ENCODE data around the gene TNFRSF1A. TPM values are rescaled to one million over a fixed set of nuclear protein-coding genes. Genes with fewer than 3 reads are reported as not detected.
A peak's percentile ranks its signal among the peaks of the same experiment; 100 is the strongest.

Gene TNFRSF1A
- total RNA-seq, 1 experiment from 2014 or later, result 59.9 TPM

DNA sequence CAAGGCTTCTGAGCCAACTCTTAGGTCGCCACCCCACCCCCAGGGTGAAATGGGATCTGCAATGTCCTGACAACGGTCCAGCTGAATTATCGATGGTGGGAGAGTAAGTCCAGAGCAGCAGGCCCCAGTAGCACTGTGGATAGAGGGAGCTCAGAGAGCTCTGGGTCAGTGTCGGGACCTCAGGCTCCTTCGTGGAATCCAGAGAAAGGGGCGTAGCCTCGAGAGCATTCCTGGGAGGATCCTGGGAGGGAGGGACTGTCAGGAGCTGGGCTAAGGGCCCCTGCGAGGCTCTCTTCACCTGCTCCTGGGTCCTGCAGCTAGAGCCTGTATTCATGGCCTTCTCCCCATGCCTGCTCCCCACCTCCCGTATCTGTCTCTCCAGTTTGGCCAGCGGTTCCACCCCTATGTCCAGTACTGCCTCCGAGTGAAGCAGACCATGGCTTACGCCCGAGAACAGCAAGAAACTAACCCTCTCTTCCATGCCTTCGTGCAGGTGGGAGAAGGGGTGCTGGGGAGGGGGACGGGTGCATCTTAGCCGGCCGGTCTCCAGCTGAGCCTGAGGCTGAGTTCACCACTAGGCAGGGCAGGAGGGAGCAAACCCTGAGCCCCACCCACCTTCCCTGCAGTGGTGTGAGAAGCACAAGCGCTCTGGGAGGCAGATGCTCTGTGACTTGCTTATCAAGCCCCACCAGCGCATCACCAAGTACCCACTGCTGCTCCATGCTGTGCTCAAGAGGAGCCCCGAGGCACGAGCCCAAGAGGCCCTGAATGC lies 24.8 kb downstream of the TNFRSF1A start:
- H3K4me1 Mint-ChIP-seq, result peaks cover 43 to 44% of the 10 kb centered on the region in 2 experiments
- Histone ChIP-seq H3T11ph (ENCODE audit: low read length) (no peak overlapping the region), H4K20me1 (ENCODE audit: control insufficient read depth, insufficient read depth, insufficient read length) (no peaks in the 10 kb centered on the region), H3K79me2 (ENCODE audit: insufficient read depth, low read length) (no peaks in the 10 kb centered on the region), H3K56ac (ENCODE audit: insufficient read length, low read depth, low read length) (no peak overlapping the region), H3K27ac (ENCODE audit: insufficient read length, low read depth, low read length) (no peak overlapping the region), H3K4me1 (ENCODE audit: insufficient read depth, low read length) (peaks cover 7% of the 10 kb centered on the region; the same call in 1 of the 2 replicates), H2BK20ac (ENCODE audit: low read depth, low read length, poor library complexity, severe bottlenecking) (no peak overlapping the region), H3K4ac (ENCODE audit: low read depth, low read length) (no peak overlapping the region), H3K79me1 (ENCODE audit: insufficient read depth, low read depth, low read length, poor library complexity, severe bottlenecking) (no peaks in the 10 kb centered on the region), H3K9ac (ENCODE audit: extremely low read depth, insufficient read length, low read length) (no peak overlapping the region), H3K23ac (ENCODE audit: insufficient read length, low read depth, low read length) (no peak overlapping the region), H3K9me3 (ENCODE audit: control insufficient read depth, low read depth, low read length) (no peaks in the 10 kb centered on the region), H4K91ac (ENCODE audit: insufficient read length, low read depth, low read length) (no peak overlapping the region), H2AK5ac (ENCODE audit: insufficient read length, low read length) (no peak overlapping the region), H2BK12ac (ENCODE audit: insufficient read length, low read depth, low read length) (no peak overlapping the region), H3K14ac (ENCODE audit: insufficient read depth, low read length) (no peak overlapping the region; the same call in 1 of the 2 replicates), H3K4me2 (ENCODE audit: insufficient read depth, insufficient read length, low read length) (no peak overlapping the region), H2BK5ac (ENCODE audit: insufficient read length, low read length) (no peak overlapping the region), H4K5ac (ENCODE audit: insufficient read length, low read depth, low read length) (no peak overlapping the region), H2AFZ (ENCODE audit: low read length) (no peak overlapping the region), H3K18ac (ENCODE audit: insufficient read length, low read depth, low read length) (no peak overlapping the region), H3K27me3 (ENCODE audit: insufficient read depth, low read length) (no peaks in the 10 kb centered on the region), H4K8ac (replicated peaks; ENCODE audit: insufficient read length, low read depth, low read length) (no peak overlapping the region), H2BK120ac (ENCODE audit: low read depth, low read length, poor library complexity, severe bottlenecking) (no peak overlapping the region), H2BK15ac (ENCODE audit: low read depth, low read length) (no peak overlapping the region), H3K23me2 (ENCODE audit: insufficient read length, low read depth, low read length, poor library complexity, severe bottlenecking) (no peaks in the 10 kb centered on the region)
- peaks cover 34 to 65% (median 62%) of the 10 kb centered on the region in 3 experiments for H3K36me3 Mint-ChIP-seq (ENCODE audit: insufficient read depth in 1 of 3, low read depth in 3 of 3)
- no CpG with 5 or more reads among the region's 21 CpGs for WGBS (ENCODE audit: extremely low coverage, insufficient read length, low lambda C conversion rate)
- H3K4me3 Mint-ChIP-seq, result no peak overlapping the region
- H3K9me3 Mint-ChIP-seq, result no peaks in the 10 kb centered on the region
- DNase-seq, result peak; percentile 64
- H3K27me3 Mint-ChIP-seq (ENCODE audit: low read depth), result no peaks in the 10 kb centered on the region; the same call in 1 of the 2 replicates
- no peak for TF ChIP-seq CTCF (conservative IDR thresholded peaks at IDR 0.05)
- peak overlapping the region in 2 of 3 experiments; percentile 53 to 58; a peak in 2 of 7 replicates for H3K27ac Mint-ChIP-seq

Measured in H9 (cell line).